GM19397 (cell line): ENCODE measurements around the gene ROR1.

Source experiments
- ATAC-seq: cut with Tn5 transposase; IDR thresholded peaks from one replicate; pipeline ENCODE4 v1.9.1; 2021; ENCODE audit warnings: mild to moderate bottlenecking, moderate library complexity; ENCODE audit not compliant: unreplicated experiment

The ROR1 gene

DNA sequence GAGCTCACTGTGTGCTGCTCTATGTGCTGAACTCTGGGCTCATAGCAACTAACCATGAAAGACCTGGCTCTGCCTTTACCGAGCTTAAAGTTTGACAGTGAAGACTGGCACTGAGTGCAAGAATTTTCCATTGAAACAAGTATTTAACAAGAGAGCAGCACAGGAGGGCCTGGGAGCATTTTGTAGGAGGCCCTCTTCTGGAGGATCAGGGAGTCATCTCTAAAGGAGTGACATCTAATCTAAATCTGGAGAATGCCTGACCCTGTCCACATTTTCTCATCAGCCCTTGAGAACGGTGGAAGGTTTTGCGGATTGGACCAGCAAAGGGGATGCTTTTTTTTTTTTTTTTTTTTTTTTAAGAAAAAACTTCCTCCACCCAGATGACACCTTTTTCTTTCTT is 150.8 kb downstream of the ROR1 start:
- no peak for ATAC-seq

DNA sequence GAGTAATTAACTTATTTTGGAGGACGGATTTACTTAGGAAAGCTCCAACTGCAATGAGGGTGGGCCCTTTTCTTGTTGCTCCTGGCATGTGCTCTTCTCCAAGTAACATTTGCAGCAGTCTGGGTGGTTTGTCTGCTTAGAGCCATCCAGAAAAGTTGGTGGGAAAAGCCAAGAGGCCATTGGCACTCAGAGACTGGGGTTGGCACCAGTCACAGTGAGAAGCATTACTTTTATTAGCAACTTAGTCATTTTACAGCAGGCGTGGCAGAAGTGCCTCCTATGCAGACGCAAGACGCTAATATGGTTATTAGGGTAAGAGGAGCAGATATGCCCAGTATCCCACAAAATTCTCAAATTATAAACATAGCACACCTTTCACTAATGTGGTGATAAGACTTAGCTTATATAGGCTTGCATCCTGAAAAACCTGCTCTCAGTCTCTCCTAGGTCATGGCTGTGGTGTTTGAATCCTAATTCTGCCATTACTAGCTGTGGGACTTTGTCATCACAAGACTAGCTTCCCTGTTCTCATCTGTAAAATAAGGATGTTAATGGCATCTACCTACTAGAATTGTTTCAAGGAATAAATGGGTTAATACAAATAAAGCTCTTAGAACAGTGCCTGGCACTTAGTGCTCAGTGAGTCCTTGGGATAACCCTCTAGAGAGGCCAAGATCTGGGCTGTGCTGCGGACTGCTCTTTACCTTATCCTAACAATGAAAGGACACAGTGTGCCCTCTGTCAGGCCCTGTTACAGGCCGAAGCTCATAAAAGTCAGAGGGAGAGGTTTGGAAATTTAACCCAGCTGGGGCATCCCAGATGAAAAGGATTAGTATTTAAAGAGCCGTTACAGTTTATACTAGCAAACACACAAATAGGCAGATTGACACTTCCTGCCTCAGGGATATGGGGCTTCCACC is 154.6 kb downstream of the ROR1 start:
- ATAC-seq, result no peak

DNA sequence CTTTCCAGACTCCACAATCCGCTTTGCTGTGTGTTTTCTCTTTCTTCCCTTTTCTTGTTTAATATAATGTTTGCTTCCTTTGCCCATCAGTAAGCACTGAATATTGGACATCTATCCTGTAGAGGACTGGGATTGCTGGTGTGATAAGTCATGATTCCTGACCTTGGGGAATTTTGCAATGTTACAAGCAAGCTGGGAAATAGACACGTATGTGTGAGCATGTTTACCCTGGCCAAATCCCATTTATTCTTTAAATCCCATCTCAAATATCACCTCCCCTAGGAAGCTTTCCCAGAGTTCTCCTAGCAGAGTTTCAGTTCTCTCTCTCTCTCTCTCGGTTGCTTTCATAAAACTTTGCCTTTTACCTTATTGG is 155.3 kb downstream of the ROR1 start:
- ATAC-seq, result no peak

DNA sequence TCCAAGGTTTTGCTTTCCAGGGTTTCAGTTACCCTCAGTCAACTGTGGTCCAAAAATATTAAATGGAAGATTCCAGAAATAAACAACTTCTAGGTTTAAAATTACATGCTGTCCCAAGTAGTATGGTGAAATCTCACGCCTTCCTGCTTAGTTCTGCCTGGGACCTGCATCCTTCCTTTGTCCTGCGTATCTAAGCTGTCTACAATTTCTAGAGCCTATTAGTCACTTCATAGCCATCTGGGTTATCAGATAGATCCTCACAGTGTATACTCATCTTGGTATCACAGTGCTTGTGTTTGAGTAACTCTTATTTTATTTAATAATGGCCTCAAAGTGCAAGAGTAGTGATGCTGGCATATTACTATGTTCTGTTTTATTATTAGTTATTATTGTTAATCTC is 157.7 kb downstream of the ROR1 start:
- ATAC-seq, result no peak

DNA sequence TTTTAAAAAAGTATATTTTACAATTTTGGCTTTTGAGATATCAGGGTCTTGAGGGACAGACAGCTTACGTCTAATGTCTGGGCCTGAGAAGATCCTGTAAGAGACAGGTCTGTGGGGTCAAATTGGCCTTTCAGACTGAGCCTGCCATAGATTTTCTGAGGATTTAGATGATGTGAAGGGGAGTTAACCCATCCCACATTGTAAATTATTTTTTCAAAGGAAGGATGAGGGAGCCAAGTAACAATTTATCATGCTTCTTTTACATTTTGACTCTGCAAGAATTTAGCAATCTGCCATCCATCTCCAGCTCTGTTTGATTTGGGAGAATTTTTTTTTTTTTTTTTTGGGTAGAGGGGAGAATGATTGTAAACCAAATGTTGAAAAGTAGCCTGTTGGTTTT is 160.9 kb downstream of the ROR1 start:
- no peak for ATAC-seq

DNA sequence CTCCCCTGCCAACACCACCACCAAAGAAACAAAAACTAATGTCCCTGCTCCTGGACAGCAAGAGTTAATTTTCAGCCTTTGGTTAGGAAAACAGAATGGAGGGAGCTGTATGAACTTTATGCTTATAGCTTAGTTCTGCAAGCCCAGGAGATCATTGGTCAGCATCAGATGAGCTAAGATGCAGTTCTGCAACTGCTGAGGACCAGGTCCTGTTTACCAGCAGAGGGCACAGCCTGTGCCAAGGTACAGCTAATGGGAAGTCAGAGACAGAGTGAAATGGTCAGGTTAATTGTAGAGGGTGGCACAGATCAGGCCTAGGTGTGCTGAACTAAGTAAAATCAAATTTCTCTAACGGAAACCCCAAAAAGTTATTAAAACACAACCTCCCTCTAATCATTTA is 161.3 kb downstream of the ROR1 start:
- ATAC-seq, result peak; percentile 50

DNA sequence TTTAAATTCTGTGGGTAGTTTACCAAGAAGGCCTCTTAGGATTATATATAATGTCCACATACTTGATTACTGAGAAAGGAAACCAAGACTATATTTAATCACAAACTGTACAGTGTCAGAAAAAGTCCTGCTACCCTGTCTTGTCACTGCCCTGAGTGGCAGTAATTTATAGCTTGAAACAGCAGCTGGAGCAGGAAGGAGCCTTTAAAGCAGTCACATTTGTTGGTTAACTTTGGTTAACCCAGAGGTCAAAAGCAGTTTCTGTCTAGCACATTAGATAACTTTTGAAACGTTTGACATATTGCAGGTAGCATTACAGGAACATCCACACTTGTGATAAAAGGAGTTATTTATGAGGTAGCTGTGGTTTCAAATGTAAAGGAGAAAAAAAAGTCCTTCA is 161.7 kb downstream of the ROR1 start:
- peak; percentile 76 for ATAC-seq

DNA sequence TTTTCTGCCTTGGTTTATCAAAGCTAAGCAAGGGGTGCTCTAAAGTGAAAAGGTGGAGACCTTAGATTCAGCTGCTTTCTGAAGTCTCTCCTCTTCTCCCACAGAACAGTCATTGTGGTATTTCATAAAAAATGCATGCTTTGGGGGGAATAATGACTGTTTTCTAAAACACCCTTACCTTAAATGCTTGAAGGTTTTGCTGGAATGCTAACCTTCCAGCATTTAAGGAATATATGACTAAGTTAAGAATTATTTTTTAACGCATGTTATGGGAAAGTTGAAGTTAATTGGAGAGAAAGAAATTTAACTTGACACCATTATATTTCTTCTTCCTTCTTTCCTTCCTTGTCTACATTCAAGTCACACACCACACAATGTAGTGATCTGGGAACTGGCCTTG is 162.5 kb downstream of the ROR1 start:
- ATAC-seq, result no peak

DNA sequence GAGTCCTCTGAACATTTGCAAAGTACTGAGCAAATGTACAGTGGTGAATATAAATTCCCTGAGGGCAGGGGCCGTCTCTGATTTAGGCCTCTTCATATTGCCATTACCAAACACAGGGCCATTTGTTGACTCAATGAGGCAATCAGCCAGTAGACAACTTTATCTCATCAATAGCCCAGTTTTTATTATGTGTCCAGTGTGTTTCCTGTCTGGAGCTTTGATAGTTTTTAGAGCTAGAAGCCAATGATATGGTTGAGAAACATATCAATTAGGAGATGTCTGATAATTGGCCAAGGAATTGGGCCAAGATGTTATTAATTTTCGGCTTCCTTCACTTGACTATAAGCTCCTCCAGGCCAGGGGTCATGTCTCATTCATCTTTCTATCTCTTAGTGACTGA is 163.0 kb downstream of the ROR1 start:
- ATAC-seq, result no peak

DNA sequence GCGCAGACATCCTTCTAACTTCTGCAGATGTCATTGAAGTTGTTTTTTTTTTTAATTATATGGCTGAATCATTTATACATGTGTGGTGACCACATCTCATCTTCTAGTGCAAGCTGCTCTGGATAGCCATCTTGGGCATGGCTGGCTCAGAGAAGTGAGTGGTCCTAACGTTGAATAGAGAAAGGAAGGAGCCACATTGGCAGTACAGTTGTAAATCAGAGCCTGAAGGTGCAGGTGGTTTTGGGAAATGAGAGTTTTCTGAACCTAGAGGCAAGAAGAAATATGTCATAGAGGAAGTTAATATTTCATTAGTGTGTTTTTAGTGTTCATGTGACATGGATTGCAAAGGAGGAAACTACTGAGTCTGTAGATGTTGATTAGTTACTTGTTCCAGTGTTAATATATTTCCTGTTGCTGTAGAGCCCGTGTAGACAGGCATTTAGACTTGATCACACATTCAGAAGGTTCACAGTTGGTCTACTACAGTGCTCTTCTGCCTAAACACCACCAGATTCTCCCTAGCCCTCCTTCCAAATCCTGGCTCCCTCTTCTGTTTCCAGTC is 163.7 kb downstream of the ROR1 start:
- ATAC-seq, result no peak

DNA sequence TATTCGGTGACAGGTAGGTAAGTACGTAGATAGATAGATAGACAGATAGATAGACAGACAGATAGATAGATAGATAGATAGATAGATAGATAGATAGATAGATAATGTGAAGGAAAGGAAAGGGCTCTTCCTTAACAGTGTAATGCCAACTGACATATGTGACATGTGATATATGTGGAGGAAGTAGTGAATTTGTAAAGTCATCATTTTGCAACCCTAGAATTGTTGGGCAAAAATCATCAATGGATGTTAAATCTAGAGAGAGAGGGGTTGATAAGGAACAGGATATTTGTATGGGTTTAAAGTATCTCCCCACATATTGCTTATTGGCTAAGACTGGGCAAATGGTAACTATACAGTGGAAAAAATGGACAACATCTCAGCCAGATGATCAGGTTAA is 166.6 kb downstream of the ROR1 start:
- no peak for ATAC-seq

DNA sequence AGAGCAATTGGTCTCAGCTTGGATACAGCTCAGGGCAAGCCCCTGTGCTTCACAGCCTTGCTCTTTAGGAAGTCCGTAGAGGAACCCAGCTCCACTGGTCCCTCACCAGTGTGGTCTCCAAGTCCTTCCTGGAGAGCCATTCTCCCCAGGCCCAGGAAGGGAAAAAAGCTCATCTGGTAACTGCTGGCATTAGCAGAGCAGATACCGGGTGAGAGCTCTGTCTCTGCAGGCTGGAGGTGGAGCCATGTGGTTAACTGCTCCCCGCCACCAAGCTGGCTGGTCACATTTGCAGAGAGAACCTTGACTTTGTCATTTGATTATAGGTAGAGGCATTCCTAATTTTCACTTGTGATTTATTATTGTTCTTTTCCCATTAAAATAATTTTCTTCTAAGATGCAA is 169.6 kb downstream of the ROR1 start:
- no peak for ATAC-seq

DNA sequence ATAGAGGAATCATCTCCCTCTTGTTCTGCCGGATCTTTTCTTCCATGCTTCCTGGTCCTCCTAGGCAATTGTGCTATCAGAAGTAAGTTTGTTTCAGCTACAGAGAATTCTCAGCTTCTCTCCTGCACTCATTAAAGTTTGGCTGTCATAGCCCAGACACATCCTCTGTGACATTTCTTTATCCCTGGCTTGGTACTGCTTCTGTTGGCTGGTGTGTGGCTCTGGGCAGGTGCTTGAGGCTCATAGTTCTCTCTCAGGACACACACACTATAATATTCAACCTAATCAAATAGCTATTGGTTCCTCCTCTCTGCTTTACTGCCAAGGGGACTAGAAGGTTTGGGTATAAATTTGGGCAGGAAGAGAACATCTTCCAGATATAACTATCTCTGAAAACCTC is 172.1 kb downstream of the ROR1 start:
- ATAC-seq, result no peak

DNA sequence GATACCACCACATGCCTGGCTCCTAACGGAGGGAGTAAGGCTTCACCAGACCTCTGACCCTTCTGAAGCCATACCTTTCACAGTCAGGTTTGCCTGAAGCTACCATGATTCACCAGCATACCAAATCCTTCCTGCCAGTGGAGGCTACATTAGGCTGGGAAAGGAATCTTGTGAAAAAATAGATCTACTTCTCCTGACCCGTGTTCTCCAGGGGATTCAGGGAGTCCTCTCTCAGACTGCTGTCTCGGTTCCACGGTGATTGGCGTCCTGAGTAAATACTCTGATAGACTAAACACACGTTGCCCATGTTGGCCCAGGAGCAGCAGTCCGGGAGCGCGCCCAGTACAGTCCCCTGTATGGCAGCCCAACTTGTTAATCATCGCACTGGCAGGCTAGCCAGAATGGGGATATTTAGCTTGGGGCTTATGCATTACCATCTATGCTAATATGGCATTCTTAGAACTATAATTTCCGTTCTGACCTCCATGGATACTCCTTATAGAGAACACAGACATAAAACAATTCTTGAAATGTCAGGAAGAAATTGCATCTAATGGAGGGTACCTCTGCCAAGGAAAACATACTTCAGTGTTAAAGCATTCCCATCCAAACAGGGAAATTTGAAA is 173.2 kb downstream of the ROR1 start:
- no peak for ATAC-seq

DNA sequence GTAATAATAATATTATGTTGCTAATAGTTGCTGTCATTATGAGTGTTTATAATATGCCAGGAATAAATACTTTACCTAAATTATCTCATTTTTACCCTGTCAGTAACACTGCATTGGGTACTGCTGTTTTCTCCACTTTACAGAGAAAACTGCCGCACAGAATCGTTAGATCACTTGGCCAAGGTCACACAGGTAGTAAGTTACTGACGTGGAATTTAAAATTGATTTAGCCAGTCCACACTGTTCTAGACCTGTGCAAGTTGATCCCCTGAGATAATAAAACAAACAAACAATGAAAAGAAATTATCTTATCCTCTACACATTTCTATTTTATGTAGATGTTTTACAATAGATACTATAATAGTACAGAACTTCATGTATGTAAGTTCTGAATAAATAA is 174.1 kb downstream of the ROR1 start:
- ATAC-seq, result no peak

DNA sequence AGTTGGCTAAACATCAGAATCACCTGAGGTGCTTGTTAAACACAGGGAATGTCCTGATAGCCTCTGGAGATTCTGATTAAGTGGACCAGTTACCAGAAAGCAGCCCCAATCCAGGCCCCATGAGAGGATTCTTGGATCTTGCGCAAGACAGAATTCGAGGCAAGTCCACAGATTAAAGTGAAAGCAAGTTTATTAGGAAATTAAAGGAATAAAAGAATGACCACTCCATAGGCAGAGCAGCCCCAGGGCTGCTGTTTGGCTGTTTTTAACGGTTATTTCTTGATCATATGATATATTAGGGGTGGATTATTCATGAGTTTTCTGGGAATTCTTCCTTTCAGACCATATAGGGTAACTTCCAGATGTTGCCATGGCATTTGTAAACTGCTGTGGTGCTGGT is 176.2 kb downstream of the ROR1 start:
- no peak for ATAC-seq

DNA sequence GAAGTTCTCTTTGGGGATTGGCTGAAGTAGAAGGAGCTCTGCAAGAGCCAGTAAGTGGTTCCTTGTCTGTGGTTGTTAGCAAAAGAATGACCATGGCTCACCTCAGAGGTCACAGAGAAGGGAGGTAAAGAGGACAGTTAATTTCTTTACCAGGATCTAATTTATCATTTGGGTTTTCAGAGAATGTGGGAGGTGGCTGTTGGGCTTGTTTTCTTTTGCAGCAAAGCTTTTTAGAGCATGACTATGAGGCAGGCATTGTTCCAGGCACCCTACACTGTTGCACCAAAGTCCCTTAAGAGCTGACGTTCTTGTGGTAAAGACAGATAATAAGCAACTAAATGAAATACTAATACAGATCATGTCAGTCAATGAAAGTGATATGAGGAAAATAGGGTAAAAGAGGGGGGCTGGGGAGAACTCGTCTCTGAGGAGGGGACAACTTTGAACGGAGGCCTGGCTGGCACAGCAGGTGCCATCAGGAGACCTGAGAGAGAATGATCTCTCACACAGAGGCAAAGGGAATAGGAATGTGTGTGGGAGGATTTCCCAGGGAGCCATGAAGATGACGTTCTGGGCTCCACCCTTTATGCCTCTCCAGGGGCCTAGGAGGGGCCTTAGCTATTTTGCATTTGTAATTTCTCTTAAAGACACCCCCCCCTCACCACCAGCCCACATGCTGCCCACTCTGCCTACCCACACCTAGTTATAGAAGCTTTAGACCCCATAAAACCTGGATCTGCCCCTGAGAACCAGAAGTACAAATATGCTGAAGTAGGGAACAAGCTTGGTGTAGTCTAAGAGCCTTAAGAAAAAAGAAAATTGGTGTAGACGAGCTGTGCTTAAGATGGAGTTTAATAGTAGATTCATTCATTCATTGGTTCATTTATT is 177.5 kb downstream of the ROR1 start:
- no peak for ATAC-seq

DNA sequence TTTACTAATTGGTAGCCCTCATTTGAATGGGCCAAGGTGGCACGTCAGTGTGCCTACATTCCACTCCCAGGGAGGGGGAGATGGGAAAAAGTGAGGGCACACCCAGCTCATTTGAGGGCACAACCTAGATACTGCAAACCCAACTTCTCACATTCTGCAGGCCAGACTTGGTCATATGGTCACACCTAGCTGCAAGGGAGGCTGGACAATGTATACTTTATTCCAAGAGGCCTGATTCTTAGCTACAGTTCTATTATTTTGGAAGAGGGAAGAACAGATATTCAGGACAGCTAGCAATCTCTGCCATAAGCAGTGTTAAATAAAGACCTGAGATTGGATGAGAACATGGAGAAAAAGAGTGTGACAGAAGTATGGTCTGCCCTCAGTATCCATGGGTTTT is 180.4 kb downstream of the ROR1 start:
- ATAC-seq, result no peak

DNA sequence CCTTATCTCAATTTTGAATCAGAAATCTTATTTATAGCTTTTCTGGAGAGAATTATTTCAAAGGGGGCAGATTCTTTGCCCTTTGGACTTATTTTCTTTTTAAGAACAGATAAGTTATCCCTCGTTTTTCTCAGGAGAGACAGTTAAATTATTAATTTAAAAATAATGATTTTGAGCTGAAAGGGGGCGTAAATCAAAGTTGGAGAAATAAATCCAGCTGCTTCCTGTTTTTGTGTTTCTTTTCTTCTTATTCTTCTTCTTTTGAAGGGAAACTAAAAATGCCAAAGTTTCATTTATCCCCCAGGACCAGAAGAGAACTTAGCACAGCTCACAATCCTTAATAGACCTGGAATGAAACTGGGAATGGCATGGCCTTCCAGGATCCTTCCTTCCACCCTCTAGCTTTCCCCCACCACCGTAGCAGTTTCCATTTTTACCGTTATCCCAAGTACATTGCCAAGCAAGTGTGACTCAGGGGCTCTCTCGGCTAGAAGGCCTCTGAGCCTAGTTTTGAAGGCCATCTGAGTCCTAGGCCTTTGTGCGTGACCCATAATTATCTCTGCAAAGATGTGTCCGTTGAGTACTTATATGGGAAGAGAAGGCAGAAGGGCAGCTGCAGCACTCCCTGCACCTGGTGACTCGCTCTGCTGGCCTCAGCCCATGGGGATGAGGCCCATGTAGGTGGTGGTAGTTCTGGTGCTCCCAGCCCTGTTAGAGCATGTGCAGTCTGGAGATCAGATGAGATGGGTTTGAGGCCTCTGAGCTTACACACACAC is 181.7 kb downstream of the ROR1 start:
- no peak for ATAC-seq

DNA sequence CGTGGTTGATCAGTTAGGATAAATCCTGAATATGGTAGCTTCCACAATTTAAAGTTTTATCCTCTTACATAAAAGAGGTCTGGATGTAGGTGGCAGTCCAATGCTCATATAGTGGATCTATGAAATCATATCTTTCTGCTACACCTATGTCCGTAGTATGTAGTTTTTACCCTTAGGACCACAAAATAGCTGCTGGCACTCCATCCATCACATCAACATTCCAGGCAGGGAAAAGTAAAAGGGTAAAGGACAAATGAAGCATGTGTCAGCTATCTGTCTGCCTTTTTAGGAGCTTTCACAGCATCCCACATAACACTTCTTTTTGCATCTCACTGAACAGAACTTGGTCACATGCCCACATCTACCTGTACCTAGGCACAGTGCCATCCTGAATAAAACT is 184.7 kb downstream of the ROR1 start:
- no peak for ATAC-seq

DNA sequence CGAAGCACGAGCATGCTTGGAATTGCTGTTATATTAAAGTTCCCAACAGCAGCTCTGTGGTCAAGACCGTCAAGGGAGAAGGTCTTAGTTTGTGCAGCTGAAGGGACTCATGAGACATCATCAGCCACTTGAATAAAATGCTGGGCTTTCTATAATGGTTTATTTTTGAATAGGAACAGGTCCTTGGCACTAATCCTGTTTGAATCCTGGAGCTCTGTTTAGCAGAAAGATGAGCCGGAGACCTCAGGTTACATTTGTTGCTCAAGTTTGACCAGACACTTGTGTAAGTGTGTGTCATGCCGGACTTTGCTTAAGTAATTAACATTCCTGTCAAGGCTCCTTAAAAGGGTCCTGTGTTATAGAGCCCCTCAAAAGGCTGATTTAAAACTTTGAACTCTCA is 186.5 kb downstream of the ROR1 start:
- no peak for ATAC-seq
